ENCODE results near the gene RAB11A. TPM values are rescaled to one million over a fixed set of nuclear protein-coding genes. Genes with fewer than 3 reads are reported as not detected.

The RAB11A gene
- total RNA-seq, 1 experiment from 2014 or later, result 232 TPM

GRCh38 chr15:65822316-65822715 lies 47.0 kb upstream of the RAB11A start:
- CTCF ChIA-PET, result no interaction called here
- intact Hi-C loops (cut with micrococcal nuclease; ENCODE audit: unreplicated experiment), result loop anchor here (5.0 kb wide), 1 partner anchor 225 kb away; no protein-coding TSS in a partner anchor
- peaks cover 22% of the 10 kb centered on the region for H3K4me1 Mint-ChIP-seq (ENCODE audit: low read depth, unreplicated experiment)

GRCh38 chr15:65824031-65824743 lies 45.1 kb upstream of the RAB11A start:
- Mint-ChIP-seq H3K36me3 (ENCODE audit: insufficient read depth, unreplicated experiment) (no peaks in the 10 kb centered on the region), H3K4me3 (ENCODE audit: unreplicated experiment) (no peak overlapping the region), H3K4me1 (ENCODE audit: low read depth, unreplicated experiment) (peaks cover 25% of the 10 kb centered on the region), H3K27ac (ENCODE audit: unreplicated experiment) (no peak overlapping the region), H3K27me3 (ENCODE audit: insufficient read depth, unreplicated experiment) (no peaks in the 10 kb centered on the region), H3K9me3 (ENCODE audit: unreplicated experiment) (no peaks in the 10 kb centered on the region)
- peaks cover 21% of the 10 kb centered on the region for H3K4me1 ChIP-seq
- peak; percentile 71 to 76 for DNase-seq
- no peaks in the 10 kb centered on the region for H3K36me3 ChIP-seq (ENCODE audit: control insufficient read depth, insufficient read depth, low read length)
- intact Hi-C loops (cut with micrococcal nuclease; ENCODE audit: unreplicated experiment), result loop anchor here (1.0 to 5.0 kb wide), 3 partner anchors 31 to 227 kb away; partner anchors contain the start of gene DENND4A
- BruUV-seq (replicated peaks), result no TSS peak
- no peaks in the 10 kb centered on the region for H3K9me3 ChIP-seq
- H3K4me3 ChIP-seq (ENCODE audit: low read depth, low read length), result no peak overlapping the region
- no peaks in the 10 kb centered on the region for H3K27me3 ChIP-seq (replicated peaks; ENCODE audit: control insufficient read depth, insufficient read depth, low read length)
- CTCF ChIA-PET, result interaction anchor here (0.7 to 2.1 kb wide), 9 partner anchors 9 to 214 kb away, joined by 3 to 21 read pairs (median 4); partner anchors contain the start of genes DENND4A and INTS14
- POLR2A ChIA-PET, result no interaction called here
- peak; percentile 62 to 80 for TF ChIP-seq CTCF (IDR thresholded peaks at IDR 0.05; ENCODE audit: insufficient read depth in 1 of 2, low read depth in 1 of 2, low read length in 1 of 2, severe bottlenecking in 1 of 2, unreplicated experiment in 1 of 2)

More at GRCh38 chr15:65822316-65822715, 47.0 kb upstream of the RAB11A start:
- no peaks in the 10 kb centered on the region for H3K27me3 ChIP-seq (replicated peaks; ENCODE audit: control insufficient read depth, insufficient read depth, low read length)
- DNase-seq, result no peak
- no peaks in the 10 kb centered on the region for H3K27me3 Mint-ChIP-seq (ENCODE audit: insufficient read depth, unreplicated experiment)
- no peaks in the 10 kb centered on the region for H3K36me3 ChIP-seq (ENCODE audit: control insufficient read depth, insufficient read depth, low read length)
- BruUV-seq (replicated peaks), result no TSS peak
- POLR2A ChIA-PET, result no interaction called here
- H3K36me3 Mint-ChIP-seq (ENCODE audit: insufficient read depth, unreplicated experiment), result no peaks in the 10 kb centered on the region
- H3K9me3 ChIP-seq, result no peaks in the 10 kb centered on the region
- no peak for TF ChIP-seq CTCF (IDR thresholded peaks at IDR 0.05; ENCODE audit: insufficient read depth in 1 of 2, low read depth in 1 of 2, low read length in 1 of 2, severe bottlenecking in 1 of 2, unreplicated experiment in 1 of 2)
- H3K4me3 ChIP-seq (ENCODE audit: low read depth, low read length), result no peak overlapping the region
- no peak overlapping the region for H3K27ac Mint-ChIP-seq (ENCODE audit: unreplicated experiment)
- H3K4me3 Mint-ChIP-seq (ENCODE audit: unreplicated experiment), result no peak overlapping the region
- no peaks in the 10 kb centered on the region for H3K9me3 Mint-ChIP-seq (ENCODE audit: unreplicated experiment)
- H3K4me1 ChIP-seq, result peaks cover 14% of the 10 kb centered on the region

GRCh38 chr15:65824941-65825544 lies 44.2 kb upstream of the RAB11A start:
- intact Hi-C loops (cut with micrococcal nuclease; ENCODE audit: unreplicated experiment), result loop anchor here (1.0 to 5.0 kb wide), 3 partner anchors 32 to 228 kb away; partner anchors contain the start of gene DENND4A
- Histone ChIP-seq H3K36me3 (ENCODE audit: control insufficient read depth, insufficient read depth, low read length) (no peaks in the 10 kb centered on the region), H3K4me1 (peaks cover 27% of the 10 kb centered on the region), H3K27me3 (replicated peaks; ENCODE audit: control insufficient read depth, insufficient read depth, low read length) (no peaks in the 10 kb centered on the region), H3K4me3 (ENCODE audit: low read depth, low read length) (no peak overlapping the region), H3K9me3 (no peaks in the 10 kb centered on the region)
- no peak for TF ChIP-seq CTCF (IDR thresholded peaks at IDR 0.05; ENCODE audit: insufficient read depth in 1 of 2, low read depth in 1 of 2, low read length in 1 of 2, severe bottlenecking in 1 of 2, unreplicated experiment in 1 of 2)
- Mint-ChIP-seq H3K36me3 (ENCODE audit: insufficient read depth, unreplicated experiment) (no peaks in the 10 kb centered on the region), H3K9me3 (ENCODE audit: unreplicated experiment) (no peaks in the 10 kb centered on the region), H3K27ac (ENCODE audit: unreplicated experiment) (no peak overlapping the region), H3K4me3 (ENCODE audit: unreplicated experiment) (no peak overlapping the region), H3K4me1 (ENCODE audit: low read depth, unreplicated experiment) (peaks cover 25% of the 10 kb centered on the region), H3K27me3 (ENCODE audit: insufficient read depth, unreplicated experiment) (no peaks in the 10 kb centered on the region)
- no peak for DNase-seq
- POLR2A ChIA-PET, result no interaction called here
- CTCF ChIA-PET, result interaction anchor here (1.0 to 2.1 kb wide), 5 partner anchors 8 to 214 kb away, joined by 3 to 21 read pairs (median 4); partner anchors contain the start of genes DENND4A and INTS14
- no TSS peak for BruUV-seq (replicated peaks)
